Progenitor cell of endocrine pancreas (in vitro differentiated cells): ENCODE results near the gene SRSF11. TPM values are rescaled to one million over a fixed set of nuclear protein-coding genes. Genes with fewer than 3 reads are reported as not detected.

Experiments
- DNase-seq: peaks from one replicate; pipeline ENCODE4 v3.0.0; 2021; ENCODE audit warnings: low spot score; ENCODE audit not compliant: unreplicated experiment
- H3K27ac Mint-ChIP-seq: 2 replicates; pipeline ENCODE4 v1.8.0; 2021; ENCODE audit warnings: mild to moderate bottlenecking, moderate library complexity, mixed read lengths
- H3K27me3 Mint-ChIP-seq: 2 replicates; pipeline ENCODE4 v1.8.0; 2021; ENCODE audit warnings: mixed read lengths
- H3K36me3 Mint-ChIP-seq: 2 replicates; pipeline ENCODE4 v1.8.0; 2022; ENCODE audit warnings: mixed read lengths; ENCODE audit not compliant: insufficient read depth
- H3K4me1 Mint-ChIP-seq: 2 replicates; pipeline ENCODE4 v1.8.0; 2021; ENCODE audit warnings: low read depth, mixed read lengths
- H3K4me3 Mint-ChIP-seq: 2 replicates; pipeline ENCODE4 v1.8.0; 2021; ENCODE audit warnings: low read depth, mild to moderate bottlenecking, moderate library complexity, mixed read lengths
- H3K9me3 Mint-ChIP-seq: 2 replicates; pipeline ENCODE4 v1.8.0; 2021; ENCODE audit warnings: low read depth, mixed read lengths
- CTCF ChIP-seq: fragments of 200-600 bp; sonication (generic); IDR thresholded peaks from one replicate; pipeline ENCODE4 v1.5.0; 2021; ENCODE audit warnings: antibody characterized with exemption, mild to moderate bottlenecking; ENCODE audit not compliant: unreplicated experiment
- total RNA-seq: library from RNA; stranded (reverse); gene quantifications from 2 replicates; pipeline ENCODE4 v1.2.1, GENCODE V29; 2021

Gene SRSF11
- total RNA-seq, 1 donor from 2014 or later: 314 TPM

DNA sequence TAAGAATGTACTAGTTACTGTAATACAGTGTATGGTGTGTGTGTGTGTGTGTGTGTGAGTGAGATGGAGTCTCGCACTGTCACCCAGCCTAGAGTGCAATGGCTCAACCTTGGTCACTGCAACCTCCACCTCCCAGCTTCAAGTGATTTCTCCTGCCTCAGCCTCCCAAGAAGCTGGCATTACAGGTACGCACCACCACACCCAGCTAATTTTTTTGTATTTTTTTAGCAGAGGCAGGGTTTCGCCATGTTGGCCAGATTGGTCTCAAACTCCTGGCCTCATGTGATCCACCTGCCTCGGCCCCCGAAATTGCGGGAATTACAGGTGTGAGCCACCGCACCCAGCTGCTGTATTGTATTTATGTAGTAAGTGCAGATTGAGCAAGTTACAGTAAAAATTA is 12.9 kb upstream of the SRSF11 start:
- DNase-seq: no peak
- H3K9me3 Mint-ChIP-seq: no peaks in the 10 kb centered on the region
- H3K27ac Mint-ChIP-seq: no peak overlapping the region
- H3K27me3 Mint-ChIP-seq: no peaks in the 10 kb centered on the region
- peaks cover 26% of the 10 kb centered on the region for H3K4me1 Mint-ChIP-seq
- peaks cover 3% of the 10 kb centered on the region for H3K36me3 Mint-ChIP-seq
- H3K4me3 Mint-ChIP-seq: no peak overlapping the region
- no peak for TF ChIP-seq CTCF

DNA sequence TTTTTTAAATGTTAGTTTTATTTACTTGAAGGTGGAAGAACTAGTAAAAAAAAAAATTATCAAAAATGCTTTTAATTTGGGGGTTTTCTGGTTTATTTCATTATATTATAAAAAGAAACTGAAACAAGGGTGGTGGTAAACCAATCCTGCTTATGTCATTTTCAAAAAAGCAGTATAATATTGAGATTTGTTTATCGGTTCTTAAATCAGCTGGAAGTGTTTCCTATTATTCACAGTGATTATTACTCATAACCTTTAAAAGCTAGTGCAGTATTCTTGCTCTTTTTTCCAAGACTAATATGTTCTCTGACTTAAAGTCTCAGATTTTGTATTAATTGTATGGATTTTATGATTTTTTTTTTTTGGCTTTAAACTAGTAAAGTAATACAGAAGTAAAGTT is 10.4 kb upstream of the SRSF11 start:
- peaks cover 14% of the 10 kb centered on the region for H3K4me1 Mint-ChIP-seq
- no peak for TF ChIP-seq CTCF

DNA sequence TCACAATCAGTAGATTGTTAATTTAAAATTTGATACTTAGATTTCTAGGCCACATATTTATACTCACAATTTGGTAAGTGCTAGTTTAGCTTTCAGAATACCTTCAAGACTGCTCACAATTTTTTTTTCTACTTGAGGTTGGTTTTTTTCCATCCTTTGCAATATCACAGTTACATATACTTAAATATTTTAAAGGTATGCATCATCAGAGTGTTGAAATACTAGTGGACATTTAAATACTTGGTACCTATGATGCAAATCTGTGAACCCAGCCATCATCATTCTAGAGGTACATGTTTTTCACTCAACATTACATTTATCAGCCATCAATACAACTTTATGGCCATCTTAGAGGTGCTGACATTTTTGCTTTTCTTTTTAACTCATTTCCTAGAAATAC is 9.6 kb upstream of the SRSF11 start:
- Mint-ChIP-seq H3K4me3 (no peak overlapping the region), H3K27me3 (no peaks in the 10 kb centered on the region), H3K27ac (no peak overlapping the region), H3K36me3 (peaks cover 3% of the 10 kb centered on the region), H3K4me1 (peaks cover 10% of the 10 kb centered on the region), H3K9me3 (no peaks in the 10 kb centered on the region)
- TF ChIP-seq CTCF: no peak
- no peak for DNase-seq

More for the DNA sequence above, 10.4 kb upstream of the SRSF11 start:
- Mint-ChIP-seq H3K36me3 (peaks cover 3% of the 10 kb centered on the region), H3K27me3 (no peaks in the 10 kb centered on the region), H3K4me3 (no peak overlapping the region), H3K9me3 (no peaks in the 10 kb centered on the region), H3K27ac (no peak overlapping the region)
- no peak for DNase-seq

DNA sequence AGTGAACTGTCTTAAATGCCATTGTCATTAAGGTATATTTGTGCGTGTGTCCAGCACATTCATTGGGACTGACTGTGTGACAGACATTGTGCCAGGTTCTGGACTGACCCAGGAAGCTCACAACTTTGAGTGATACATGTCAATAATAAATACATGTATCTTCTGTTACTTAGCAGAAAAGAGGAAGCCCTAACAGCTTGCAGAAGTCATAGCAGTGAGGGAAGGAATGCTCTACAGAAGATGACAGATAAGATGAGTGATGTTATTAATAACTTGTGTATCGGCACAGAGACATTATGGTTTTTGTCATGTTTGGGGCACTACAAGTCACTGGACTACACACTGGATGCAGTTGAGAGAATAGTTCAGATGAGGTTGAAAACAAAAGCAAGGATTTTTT is 1.2 kb upstream of the SRSF11 start:
- no peak for TF ChIP-seq CTCF
- Mint-ChIP-seq H3K9me3 (no peaks in the 10 kb centered on the region), H3K4me1 (peaks cover 30% of the 10 kb centered on the region), H3K27ac (peak overlapping the region; percentile 35), H3K4me3 (no peak overlapping the region), H3K36me3 (peaks cover 11% of the 10 kb centered on the region), H3K27me3 (no peaks in the 10 kb centered on the region)
- DNase-seq: no peak

DNA sequence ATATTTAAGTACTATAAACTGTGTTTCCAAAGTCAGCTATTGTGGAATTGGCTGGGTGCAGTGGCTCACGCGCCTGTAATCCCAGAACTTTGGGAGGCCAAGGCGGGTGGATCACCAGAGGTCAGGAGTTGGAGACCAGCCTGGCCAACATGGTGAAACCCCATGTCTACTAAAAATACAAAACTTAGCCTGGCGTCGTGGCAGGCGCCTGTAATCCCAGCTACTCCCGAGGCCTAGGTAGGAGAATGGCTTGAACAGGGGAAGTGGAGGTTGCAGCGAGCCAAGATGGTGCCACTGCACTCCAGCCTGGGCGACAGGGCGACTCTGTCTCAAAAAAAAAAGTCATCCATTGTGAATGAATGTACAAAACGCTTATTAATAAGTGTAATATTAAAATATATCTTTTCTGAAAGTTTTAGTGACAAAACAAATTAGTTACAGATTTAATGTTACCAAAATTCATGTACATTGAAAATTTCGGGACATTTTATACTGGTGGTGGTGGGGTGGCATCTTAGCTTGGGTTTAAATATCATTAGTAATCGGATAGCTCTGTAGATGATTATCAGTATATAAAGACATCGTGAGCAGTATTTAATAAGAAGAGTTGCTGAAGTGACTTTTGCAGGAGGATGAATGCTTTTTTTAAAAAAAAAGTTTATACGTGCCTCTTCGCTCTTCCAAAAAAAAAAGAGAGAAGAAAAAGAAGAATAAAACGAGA is 503 bp upstream of the SRSF11 start:
- Mint-ChIP-seq H3K36me3 (peaks cover 11% of the 10 kb centered on the region), H3K27me3 (no peaks in the 10 kb centered on the region), H3K9me3 (no peaks in the 10 kb centered on the region), H3K27ac (peak overlapping the region; percentile 99), H3K4me1 (peaks cover 30% of the 10 kb centered on the region), H3K4me3 (peak overlapping the region; percentile 91)
- no peak for DNase-seq
- no peak for TF ChIP-seq CTCF
